GM23248 (cell line): Measurements from ENCODE around the gene HLA-DOA.

ENCODE experiments used
- EZH2 ChIP-seq: fragments of 200-600 bp; sonication (generic); IDR thresholded peaks from 2 replicates; pipeline ENCODE4 v1.6.1; 2018; ENCODE audit warnings: antibody characterized with exemption, mild to moderate bottlenecking; ENCODE audit not compliant: insufficient read depth, poor library complexity, severe bottlenecking
- EZH2phosphoT487 ChIP-seq: fragments of 200-600 bp; sonication (generic); IDR thresholded peaks from 2 replicates; pipeline ENCODE4 v1.6.1; 2018; ENCODE audit warnings: antibody characterized with exemption, moderate library complexity, mild to moderate bottlenecking, low read depth; ENCODE audit not compliant: insufficient read depth

DNA sequence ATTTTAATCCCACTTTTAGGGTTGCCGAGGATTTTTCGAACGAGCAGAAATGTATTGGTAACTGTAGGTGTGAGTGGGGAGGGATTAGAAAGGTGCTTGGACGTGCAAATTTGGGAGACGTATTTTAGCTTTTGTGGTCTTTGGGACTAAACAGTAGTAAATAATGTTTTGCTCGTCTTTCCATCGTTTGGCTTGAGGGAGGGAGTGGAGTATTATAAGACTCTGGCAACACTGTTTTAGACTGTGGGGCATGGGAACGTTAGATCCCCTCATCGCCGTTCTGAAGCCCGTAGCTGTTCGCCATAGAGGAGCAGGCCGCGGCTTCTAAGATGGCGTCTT is 38.2 kb downstream of the HLA-DOA start:
- TF ChIP-seq EZH2phosphoT487 (no peak), EZH2 (no peak)
